Measurements from ENCODE around the gene PCLO. TPM values are rescaled to one million over a fixed set of nuclear protein-coding genes. Genes with fewer than 3 reads are reported as not detected.

The PCLO gene
- total RNA-seq, 2 experiments from 2014 or later = 0.35 to 1.4 TPM

DNA sequence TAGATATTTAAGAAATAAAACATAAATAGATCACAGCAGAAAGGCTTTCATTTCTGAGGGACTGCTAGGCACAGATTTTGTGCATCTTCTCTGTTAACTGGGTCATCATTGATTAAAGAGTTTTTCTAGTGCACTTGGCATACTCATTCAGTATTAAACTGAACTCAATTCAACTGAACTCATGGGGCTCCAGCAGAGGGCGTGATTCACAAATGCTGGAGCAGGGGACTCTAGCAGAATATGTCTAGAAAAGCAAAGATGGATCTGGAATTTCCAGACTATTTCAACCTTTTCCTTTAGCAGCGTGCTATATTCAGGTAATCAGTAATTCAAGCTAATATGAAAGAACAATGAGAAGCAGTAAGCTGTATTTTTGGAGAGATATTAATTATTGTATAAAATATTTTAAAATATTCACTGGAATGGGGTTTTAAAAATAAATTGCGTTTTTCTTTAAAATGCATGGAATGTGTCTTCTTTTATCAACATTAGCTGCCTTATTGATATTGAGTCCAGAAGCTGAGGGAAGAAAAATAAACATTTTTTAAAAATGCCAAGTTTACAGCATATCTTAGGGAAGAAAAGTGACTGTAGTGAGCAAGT is 422.3 kb downstream of the PCLO start:
- DNase-seq (ENCODE audit: low spot score) = peak; percentile 56
- CTCF ChIA-PET (ENCODE audit: unreplicated experiment) = no interaction called here
- Histone ChIP-seq H2AFZ (ENCODE audit: low read length) (no peak overlapping the region), H3K36me3 (ENCODE audit: insufficient read depth, low read length) (no peaks in the 10 kb centered on the region), H3K27ac (ENCODE audit: low read depth, low read length, poor library complexity, severe bottlenecking) (no peak overlapping the region), H3K4me3 (ENCODE audit: low read depth, low read length, poor library complexity, severe bottlenecking) (no peak overlapping the region), H3K4me2 (ENCODE audit: low read length) (no peak overlapping the region), H3K4me1 (ENCODE audit: insufficient read depth, low read length, poor library complexity, severe bottlenecking) (no peaks in the 10 kb centered on the region), H4K20me1 (ENCODE audit: insufficient read depth, low read length) (no peaks in the 10 kb centered on the region), H3K9me2 (ENCODE audit: insufficient read depth, low read length) (no peaks in the 10 kb centered on the region), H3K79me2 (ENCODE audit: insufficient read depth, low read depth, low read length) (no peaks in the 10 kb centered on the region), H3K9me3 (ENCODE audit: low read length) (no peaks in the 10 kb centered on the region)
- intact Hi-C loops (cut with micrococcal nuclease; ENCODE audit: unreplicated experiment) = no loop called here
- BruUV-seq (replicated peaks) = no TSS peak
- TF ChIP-seq EZH2phosphoT487 (IDR thresholded peaks at IDR 0.05; ENCODE audit: borderline replicate concordance, low read depth, low read length) = no peak
- TF ChIP-seq, protein P1, sequence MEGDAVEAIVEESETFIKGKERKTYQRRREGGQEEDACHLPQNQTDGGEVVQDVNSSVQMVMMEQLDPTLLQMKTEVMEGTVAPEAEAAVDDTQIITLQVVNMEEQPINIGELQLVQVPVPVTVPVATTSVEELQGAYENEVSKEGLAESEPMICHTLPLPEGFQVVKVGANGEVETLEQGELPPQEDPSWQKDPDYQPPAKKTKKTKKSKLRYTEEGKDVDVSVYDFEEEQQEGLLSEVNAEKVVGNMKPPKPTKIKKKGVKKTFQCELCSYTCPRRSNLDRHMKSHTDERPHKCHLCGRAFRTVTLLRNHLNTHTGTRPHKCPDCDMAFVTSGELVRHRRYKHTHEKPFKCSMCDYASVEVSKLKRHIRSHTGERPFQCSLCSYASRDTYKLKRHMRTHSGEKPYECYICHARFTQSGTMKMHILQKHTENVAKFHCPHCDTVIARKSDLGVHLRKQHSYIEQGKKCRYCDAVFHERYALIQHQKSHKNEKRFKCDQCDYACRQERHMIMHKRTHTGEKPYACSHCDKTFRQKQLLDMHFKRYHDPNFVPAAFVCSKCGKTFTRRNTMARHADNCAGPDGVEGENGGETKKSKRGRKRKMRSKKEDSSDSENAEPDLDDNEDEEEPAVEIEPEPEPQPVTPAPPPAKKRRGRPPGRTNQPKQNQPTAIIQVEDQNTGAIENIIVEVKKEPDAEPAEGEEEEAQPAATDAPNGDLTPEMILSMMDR (conservative IDR thresholded peaks at IDR 0.05; ENCODE audit: low read length) = peak; percentile 81
- POLR2A ChIA-PET = interaction anchor here (0.6 kb wide), 1 partner anchor 340 kb away, joined by 3 read pairs; no protein-coding TSS in a partner anchor

GRCh38 chr7:82736633-82737032 is 426.1 kb downstream of the PCLO start:
- no peak overlapping the region for H3K27ac ChIP-seq (ENCODE audit: low read depth, low read length, poor library complexity, severe bottlenecking)
- BruUV-seq (replicated peaks) = no TSS peak
- H3K4me2 ChIP-seq (ENCODE audit: low read length) = no peak overlapping the region
- H2AFZ ChIP-seq (ENCODE audit: low read length) = no peak overlapping the region
- H3K9me2 ChIP-seq (ENCODE audit: insufficient read depth, low read length) = no peaks in the 10 kb centered on the region
- ChIA-PET CTCF (ENCODE audit: unreplicated experiment) (no interaction called here), POLR2A (no interaction called here)
- intact Hi-C loops (cut with micrococcal nuclease; ENCODE audit: unreplicated experiment) = no loop called here
- no peak overlapping the region for H3K4me3 ChIP-seq (ENCODE audit: low read depth, low read length, poor library complexity, severe bottlenecking)
- H3K9me3 ChIP-seq (ENCODE audit: low read length) = no peaks in the 10 kb centered on the region
- no peak for DNase-seq (ENCODE audit: low spot score)
- H3K79me2 ChIP-seq (ENCODE audit: insufficient read depth, low read depth, low read length) = no peaks in the 10 kb centered on the region
- no peaks in the 10 kb centered on the region for H3K36me3 ChIP-seq (ENCODE audit: insufficient read depth, low read length)
- TF ChIP-seq EZH2phosphoT487 (IDR thresholded peaks at IDR 0.05; ENCODE audit: borderline replicate concordance, low read depth, low read length) = no peak
- TF ChIP-seq, protein P1 (conservative IDR thresholded peaks at IDR 0.05; ENCODE audit: low read length) = no peak
- no peaks in the 10 kb centered on the region for H3K4me1 ChIP-seq (ENCODE audit: insufficient read depth, low read length, poor library complexity, severe bottlenecking)
- H4K20me1 ChIP-seq (ENCODE audit: insufficient read depth, low read length) = no peaks in the 10 kb centered on the region

DNA sequence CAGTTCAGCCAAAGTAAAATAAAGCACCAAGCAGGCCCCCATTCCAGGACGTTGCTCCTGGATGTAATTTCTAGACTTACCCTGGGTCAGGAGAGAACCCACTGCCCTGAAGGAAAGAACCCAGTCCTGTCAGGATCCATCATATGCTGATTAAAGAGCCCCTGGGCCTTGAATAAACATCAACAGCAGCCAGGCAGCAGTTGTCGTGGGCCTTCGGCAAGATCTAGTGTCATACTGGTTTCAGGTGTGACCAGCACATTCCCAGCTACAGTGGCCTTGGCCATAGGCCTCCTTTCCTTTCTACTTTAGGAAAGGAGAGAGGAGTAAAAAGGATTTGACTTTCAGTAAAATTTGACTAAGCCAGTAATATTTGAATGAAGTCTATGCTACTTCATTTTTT is 430.0 kb downstream of the PCLO start:
- no peaks in the 10 kb centered on the region for H3K9me3 ChIP-seq (ENCODE audit: low read length)
- no peaks in the 10 kb centered on the region for H4K20me1 ChIP-seq (ENCODE audit: insufficient read depth, low read length)
- no peaks in the 10 kb centered on the region for H3K9me2 ChIP-seq (ENCODE audit: insufficient read depth, low read length)
- POLR2A ChIA-PET = no interaction called here
- H3K27ac ChIP-seq (ENCODE audit: low read depth, low read length, poor library complexity, severe bottlenecking) = no peak overlapping the region
- no peaks in the 10 kb centered on the region for H3K36me3 ChIP-seq (ENCODE audit: insufficient read depth, low read length)
- H3K4me3 ChIP-seq (ENCODE audit: low read depth, low read length, poor library complexity, severe bottlenecking) = no peak overlapping the region
- no peak overlapping the region for H3K4me2 ChIP-seq (ENCODE audit: low read length)
- H3K79me2 ChIP-seq (ENCODE audit: insufficient read depth, low read depth, low read length) = no peaks in the 10 kb centered on the region
- intact Hi-C loops (cut with micrococcal nuclease; ENCODE audit: unreplicated experiment) = no loop called here
- BruUV-seq (replicated peaks) = no TSS peak
- DNase-seq (ENCODE audit: low spot score) = no peak
- CTCF ChIA-PET (ENCODE audit: unreplicated experiment) = no interaction called here
- no peak for TF ChIP-seq EZH2phosphoT487 (IDR thresholded peaks at IDR 0.05; ENCODE audit: borderline replicate concordance, low read depth, low read length)
- TF ChIP-seq, protein P1 (conservative IDR thresholded peaks at IDR 0.05; ENCODE audit: low read length) = no peak
- no peaks in the 10 kb centered on the region for H3K4me1 ChIP-seq (ENCODE audit: insufficient read depth, low read length, poor library complexity, severe bottlenecking)
- H2AFZ ChIP-seq (ENCODE audit: low read length) = no peak overlapping the region
